ENCODE measurements around the gene ANKRD44. TPM values are rescaled to one million over a fixed set of nuclear protein-coding genes. Genes with fewer than 3 reads are reported as not detected.

Gene ANKRD44
- total RNA-seq, 1 donor from 2014 or later: 4.0 TPM

GRCh38 chr2:197248623-197249022, 62.0 kb downstream of the ANKRD44 start:
- Mint-ChIP-seq H3K36me3 (ENCODE audit: insufficient read depth) (no peaks in the 10 kb centered on the region), H3K27me3 (no peaks in the 10 kb centered on the region), H3K4me3 (ENCODE audit: low read depth) (no peak overlapping the region), H3K4me1 (ENCODE audit: low read depth) (no peaks in the 10 kb centered on the region), H3K27ac (no peak overlapping the region), H3K9me3 (ENCODE audit: low read depth) (no peaks in the 10 kb centered on the region)
- TF ChIP-seq CTCF (IDR thresholded peaks at IDR 0.05; ENCODE audit: unreplicated experiment): no peak
- DNase-seq (ENCODE audit: low spot score, unreplicated experiment): no peak

DNA sequence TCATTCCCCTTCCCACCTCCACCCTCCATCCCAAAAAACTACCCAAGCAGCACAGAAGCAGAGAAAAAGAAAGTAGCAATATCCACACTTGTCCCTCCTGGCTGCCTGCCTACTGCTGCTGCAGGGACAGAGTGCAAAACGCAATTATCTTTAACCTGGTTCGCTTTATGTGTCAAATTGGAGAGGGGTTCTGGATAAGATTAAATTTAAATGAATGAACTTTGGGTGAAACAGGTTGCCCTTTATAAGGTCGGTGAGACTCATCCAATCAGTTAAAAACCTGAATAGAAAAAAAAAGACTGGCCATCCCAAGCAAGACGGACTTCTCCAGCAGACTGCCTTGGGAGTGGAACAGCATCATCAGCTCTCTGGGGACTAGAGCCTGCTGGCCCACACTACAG, 62.6 kb downstream of the ANKRD44 start:
- Mint-ChIP-seq H3K9me3 (ENCODE audit: low read depth) (no peaks in the 10 kb centered on the region), H3K27ac (no peak overlapping the region), H3K36me3 (ENCODE audit: insufficient read depth) (no peaks in the 10 kb centered on the region), H3K4me1 (ENCODE audit: low read depth) (no peaks in the 10 kb centered on the region), H3K4me3 (ENCODE audit: low read depth) (no peak overlapping the region), H3K27me3 (no peaks in the 10 kb centered on the region)
- no peak for TF ChIP-seq CTCF (IDR thresholded peaks at IDR 0.05; ENCODE audit: unreplicated experiment)
- no peak for DNase-seq (ENCODE audit: low spot score, unreplicated experiment)

GRCh38 chr2:197247083-197247482, 63.5 kb downstream of the ANKRD44 start:
- no peaks in the 10 kb centered on the region for H3K4me1 Mint-ChIP-seq (ENCODE audit: low read depth)
- no peaks in the 10 kb centered on the region for H3K36me3 Mint-ChIP-seq (ENCODE audit: insufficient read depth)
- no peak for DNase-seq (ENCODE audit: low spot score, unreplicated experiment)
- no peak overlapping the region for H3K27ac Mint-ChIP-seq
- no peaks in the 10 kb centered on the region for H3K27me3 Mint-ChIP-seq
- no peak for TF ChIP-seq CTCF (IDR thresholded peaks at IDR 0.05; ENCODE audit: unreplicated experiment)
- H3K9me3 Mint-ChIP-seq (ENCODE audit: low read depth): no peaks in the 10 kb centered on the region
- no peak overlapping the region for H3K4me3 Mint-ChIP-seq (ENCODE audit: low read depth)

GRCh38 chr2:197245829-197246804, 64.5 kb downstream of the ANKRD44 start:
- Mint-ChIP-seq H3K4me1 (ENCODE audit: low read depth) (no peaks in the 10 kb centered on the region), H3K27ac (no peak overlapping the region), H3K27me3 (no peaks in the 10 kb centered on the region), H3K4me3 (ENCODE audit: low read depth) (no peak overlapping the region), H3K36me3 (ENCODE audit: insufficient read depth) (no peaks in the 10 kb centered on the region), H3K9me3 (ENCODE audit: low read depth) (no peaks in the 10 kb centered on the region)
- TF ChIP-seq CTCF (IDR thresholded peaks at IDR 0.05; ENCODE audit: unreplicated experiment): no peak
- no peak for DNase-seq (ENCODE audit: low spot score, unreplicated experiment)

DNA sequence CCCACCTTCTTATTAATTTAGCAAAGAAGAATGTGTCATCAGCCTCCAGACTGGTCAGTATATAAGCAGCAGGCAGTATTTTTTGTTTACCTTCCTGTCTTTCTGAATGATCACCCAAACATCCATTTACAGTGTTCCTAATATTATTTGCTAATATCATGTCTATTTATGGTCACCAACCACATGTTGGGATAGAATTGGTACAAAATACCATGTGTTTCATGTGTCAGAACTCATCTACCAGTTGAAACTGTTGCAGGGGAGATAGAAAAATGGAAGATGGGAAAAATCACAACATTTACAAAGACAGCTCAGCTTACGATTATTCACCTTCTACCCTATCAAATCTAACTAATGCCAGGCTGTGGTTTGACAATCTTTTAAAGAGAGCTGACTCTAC, 66.2 kb downstream of the ANKRD44 start:
- TF ChIP-seq CTCF (IDR thresholded peaks at IDR 0.05; ENCODE audit: unreplicated experiment): no peak
- Mint-ChIP-seq H3K36me3 (ENCODE audit: insufficient read depth) (no peaks in the 10 kb centered on the region), H3K4me3 (ENCODE audit: low read depth) (no peak overlapping the region), H3K4me1 (ENCODE audit: low read depth) (no peaks in the 10 kb centered on the region), H3K27me3 (no peaks in the 10 kb centered on the region), H3K9me3 (ENCODE audit: low read depth) (no peaks in the 10 kb centered on the region), H3K27ac (no peak overlapping the region)
- DNase-seq (ENCODE audit: low spot score, unreplicated experiment): no peak
